Peyer's patch (tissue), 4 donors: Measurements from ENCODE around the gene TMBIM4.

Source experiments
- POLR2A ChIP-seq, 2 donors: fragments of 450-650 bp; IDR thresholded peaks; one replicate each; pipeline ENCODE4 v1.5.1; 2017; ENCODE audit warnings: antibody characterized with exemption in 2 of 2, mild to moderate bottlenecking in 2 of 2, moderate library complexity in 2 of 2
- TF ChIP-seq, protein P1 (sequence below), 6 experiments: fragments of 450-650 bp in 4 of 6; fragments of 200-600 bp in 2 of 6; sonication (generic) in 1 of 6; IDR thresholded peaks; one replicate each; pipeline ENCODE4 v1.5.1; 2017 to 2019; ENCODE audit warnings: antibody characterized with exemption in 6 of 6, mild to moderate bottlenecking in 3 of 6, moderate library complexity in 1 of 6

DNA sequence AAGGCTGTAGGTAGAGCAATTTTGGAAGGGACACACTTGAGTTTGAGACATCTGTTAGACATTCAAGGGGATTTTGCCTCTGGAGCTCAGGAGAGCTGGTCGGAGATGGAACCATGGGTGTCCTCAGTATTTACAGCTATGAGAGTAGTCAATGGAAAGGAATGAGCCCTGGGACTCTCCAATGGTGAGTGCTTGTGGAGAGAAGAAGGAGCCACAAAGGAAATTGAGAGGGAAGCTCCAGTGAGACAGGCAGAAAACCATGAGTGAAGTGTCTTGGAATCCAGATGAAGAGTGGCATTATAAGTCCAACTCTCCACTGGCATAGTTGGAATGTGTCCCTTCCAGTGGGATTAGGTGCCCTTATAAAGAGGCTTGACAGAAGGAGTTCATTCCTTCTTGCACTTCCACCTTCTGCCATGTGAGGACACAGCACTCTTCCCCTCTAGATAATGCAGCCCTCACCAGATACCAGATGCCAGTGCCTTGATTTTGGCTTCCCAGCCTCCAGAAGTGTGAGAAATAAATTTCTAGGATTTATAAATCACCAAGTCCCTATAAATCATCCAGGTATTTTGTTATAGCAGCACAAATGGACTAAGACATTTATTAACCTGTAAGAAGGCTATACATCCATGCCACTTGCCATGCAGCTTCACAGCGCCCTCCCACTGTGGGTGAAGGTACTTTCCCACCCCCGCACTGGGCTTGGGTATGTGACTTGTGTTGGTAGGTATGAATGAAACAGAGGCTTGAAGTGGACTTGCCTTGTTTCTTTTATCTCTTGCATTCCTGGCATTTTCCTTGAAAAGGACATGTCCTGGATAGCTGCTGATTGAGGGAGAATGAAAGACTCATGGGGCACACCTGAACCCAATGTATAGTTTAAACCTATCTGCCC is 66.5 kb downstream of the TMBIM4 start:
- TF ChIP-seq, protein P1, sequence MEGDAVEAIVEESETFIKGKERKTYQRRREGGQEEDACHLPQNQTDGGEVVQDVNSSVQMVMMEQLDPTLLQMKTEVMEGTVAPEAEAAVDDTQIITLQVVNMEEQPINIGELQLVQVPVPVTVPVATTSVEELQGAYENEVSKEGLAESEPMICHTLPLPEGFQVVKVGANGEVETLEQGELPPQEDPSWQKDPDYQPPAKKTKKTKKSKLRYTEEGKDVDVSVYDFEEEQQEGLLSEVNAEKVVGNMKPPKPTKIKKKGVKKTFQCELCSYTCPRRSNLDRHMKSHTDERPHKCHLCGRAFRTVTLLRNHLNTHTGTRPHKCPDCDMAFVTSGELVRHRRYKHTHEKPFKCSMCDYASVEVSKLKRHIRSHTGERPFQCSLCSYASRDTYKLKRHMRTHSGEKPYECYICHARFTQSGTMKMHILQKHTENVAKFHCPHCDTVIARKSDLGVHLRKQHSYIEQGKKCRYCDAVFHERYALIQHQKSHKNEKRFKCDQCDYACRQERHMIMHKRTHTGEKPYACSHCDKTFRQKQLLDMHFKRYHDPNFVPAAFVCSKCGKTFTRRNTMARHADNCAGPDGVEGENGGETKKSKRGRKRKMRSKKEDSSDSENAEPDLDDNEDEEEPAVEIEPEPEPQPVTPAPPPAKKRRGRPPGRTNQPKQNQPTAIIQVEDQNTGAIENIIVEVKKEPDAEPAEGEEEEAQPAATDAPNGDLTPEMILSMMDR (IDR thresholded peaks at IDR 0.05) = no peak
- no peak for TF ChIP-seq POLR2A (IDR thresholded peaks at IDR 0.05)
